Omental fat pad (tissue), 4 donors: Measurements from ENCODE around the gene DDX39A. TPM values are rescaled to one million over a fixed set of nuclear protein-coding genes. Genes with fewer than 3 reads are reported as not detected.
"Not testable (repeated sequence)": the region's sequence is repeated elsewhere in the genome, so short reads cannot be mapped to it uniquely, and the experiment has no call there.

Experiments
- ATAC-seq: fragments of 150-250 bp; one replicate; pipeline ENCODE4 v1.9.1; 2016; ENCODE audit warnings: mild to moderate bottlenecking, moderate library complexity; ENCODE audit not compliant: low FRiP score
- DNase-seq: peaks from one replicate; pipeline ENCODE4 v3.0.0-alpha.2; 2019; ENCODE audit warnings: low spot score
- total RNA-seq, 4 donors: library from RNA; depleted of rRNA; stranded (reverse); fragments of >200 nt; gene quantifications; one replicate each; pipeline ENCODE4 v1.1.0, GENCODE V29; 2016
- TF ChIP-seq, protein P1 (sequence below), 3 donors: fragments of 450-650 bp; IDR thresholded peaks; one replicate each; pipeline ENCODE4 v1.5.1; 2016 to 2017; ENCODE audit warnings: antibody characterized with exemption in 3 of 3, mild to moderate bottlenecking in 3 of 3, moderate library complexity in 2 of 3

Gene DDX39A
- total RNA-seq, 4 donors from 2014 or later: 68.4 to 139 (median 76.3) TPM

DNA sequence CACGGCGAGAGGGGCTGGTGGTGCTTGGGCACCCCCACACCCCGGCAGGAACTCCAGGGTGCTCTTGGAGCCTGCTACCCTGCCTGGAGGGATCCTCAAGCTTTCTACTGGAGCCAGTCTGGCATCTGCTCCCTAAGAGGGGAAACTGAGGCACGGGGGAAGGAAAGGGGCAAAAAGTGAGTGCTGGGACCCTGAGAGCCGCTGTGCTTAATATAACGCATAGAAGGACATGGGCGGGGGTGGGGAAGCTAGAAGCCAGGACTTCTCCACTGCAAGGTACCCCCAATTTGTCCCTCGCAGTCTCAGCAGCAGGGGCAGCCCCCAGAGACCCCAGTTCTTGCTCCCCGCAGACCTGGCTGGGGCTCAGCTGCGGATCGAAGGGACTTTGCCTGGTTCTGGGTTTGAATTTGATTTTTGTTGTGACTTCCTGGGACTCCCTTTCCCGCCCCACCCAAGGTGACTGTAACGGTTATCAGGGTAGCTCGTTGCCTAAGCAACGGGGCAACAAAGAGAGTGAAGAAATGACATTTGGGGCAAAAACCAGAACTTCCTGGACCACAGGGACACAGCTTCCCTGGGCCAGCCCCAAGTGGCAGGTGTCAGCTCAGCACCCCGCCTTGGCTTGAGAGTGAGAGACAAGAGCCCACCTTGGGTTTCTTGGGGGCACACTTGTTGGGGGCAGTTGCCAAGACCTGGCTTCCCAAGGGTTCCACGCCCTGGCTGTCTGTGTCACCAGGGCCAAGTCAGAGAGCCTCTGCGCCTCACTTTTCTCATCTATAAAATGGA, 37.3 kb downstream of the DDX39A start:
- DNase-seq: no peak
- peak; percentile 24 for ATAC-seq
- TF ChIP-seq, protein P1, sequence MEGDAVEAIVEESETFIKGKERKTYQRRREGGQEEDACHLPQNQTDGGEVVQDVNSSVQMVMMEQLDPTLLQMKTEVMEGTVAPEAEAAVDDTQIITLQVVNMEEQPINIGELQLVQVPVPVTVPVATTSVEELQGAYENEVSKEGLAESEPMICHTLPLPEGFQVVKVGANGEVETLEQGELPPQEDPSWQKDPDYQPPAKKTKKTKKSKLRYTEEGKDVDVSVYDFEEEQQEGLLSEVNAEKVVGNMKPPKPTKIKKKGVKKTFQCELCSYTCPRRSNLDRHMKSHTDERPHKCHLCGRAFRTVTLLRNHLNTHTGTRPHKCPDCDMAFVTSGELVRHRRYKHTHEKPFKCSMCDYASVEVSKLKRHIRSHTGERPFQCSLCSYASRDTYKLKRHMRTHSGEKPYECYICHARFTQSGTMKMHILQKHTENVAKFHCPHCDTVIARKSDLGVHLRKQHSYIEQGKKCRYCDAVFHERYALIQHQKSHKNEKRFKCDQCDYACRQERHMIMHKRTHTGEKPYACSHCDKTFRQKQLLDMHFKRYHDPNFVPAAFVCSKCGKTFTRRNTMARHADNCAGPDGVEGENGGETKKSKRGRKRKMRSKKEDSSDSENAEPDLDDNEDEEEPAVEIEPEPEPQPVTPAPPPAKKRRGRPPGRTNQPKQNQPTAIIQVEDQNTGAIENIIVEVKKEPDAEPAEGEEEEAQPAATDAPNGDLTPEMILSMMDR (IDR thresholded peaks at IDR 0.05): no peak

DNA sequence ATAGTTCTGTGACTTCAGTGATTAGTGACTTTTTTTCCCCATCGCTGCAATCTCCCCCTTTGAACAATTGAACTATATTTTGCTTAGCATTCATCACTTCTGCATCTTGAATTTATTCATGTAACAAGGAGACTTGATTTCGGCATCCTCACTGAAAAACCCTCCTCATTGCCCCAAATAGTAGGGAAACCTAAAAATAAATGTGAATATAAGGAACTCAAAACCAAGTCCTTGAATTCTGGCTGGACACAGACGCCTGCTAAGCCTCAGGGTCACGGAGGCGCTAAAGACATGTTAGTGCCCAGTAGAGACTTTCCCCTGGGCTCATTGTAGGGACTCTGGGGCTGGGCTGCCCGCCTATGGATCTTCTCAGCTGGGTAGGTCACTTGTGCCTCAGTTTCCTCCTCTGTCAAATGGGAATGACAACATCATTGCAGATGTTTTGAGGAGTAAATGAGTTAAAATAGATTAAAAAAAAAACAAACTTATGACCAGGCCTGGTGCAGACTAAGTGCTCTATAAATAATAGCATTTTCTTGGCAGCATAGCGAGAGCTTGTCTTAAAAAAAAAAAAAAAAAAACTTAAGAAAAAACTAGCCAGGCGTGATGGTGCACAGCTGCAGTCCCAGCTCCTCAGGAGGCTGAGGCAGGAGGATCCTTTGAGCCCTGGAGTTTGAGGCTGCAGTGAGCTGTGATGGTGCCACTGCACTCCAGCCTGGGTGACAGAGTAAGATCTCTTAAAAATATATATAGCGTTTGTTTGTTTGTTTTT, 39.7 kb downstream of the DDX39A start:
- no peak for DNase-seq
- TF ChIP-seq, protein P1 (IDR thresholded peaks at IDR 0.05): no peak
- no peak for ATAC-seq

DNA sequence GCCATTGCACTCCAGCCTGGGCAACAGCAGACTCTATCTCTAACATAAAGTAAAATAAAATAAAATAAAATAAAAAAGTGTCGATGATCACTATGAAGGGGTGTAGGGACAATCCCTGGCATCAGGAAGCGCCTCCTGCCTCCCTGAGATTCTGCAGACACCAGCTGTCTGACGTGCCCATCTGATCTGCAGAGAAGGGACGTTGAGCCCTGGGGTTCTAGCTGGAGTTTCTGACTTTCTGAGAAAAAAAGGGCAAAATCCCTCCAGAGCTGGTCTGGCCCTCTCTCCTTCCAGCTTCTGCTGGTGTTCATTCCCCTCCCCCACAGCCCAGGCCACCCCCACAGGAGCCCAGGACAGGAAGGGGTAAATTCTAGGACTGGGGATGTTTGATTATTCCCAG, 40.3 kb downstream of the DDX39A start:
- ATAC-seq: no peak
- TF ChIP-seq, protein P1 (IDR thresholded peaks at IDR 0.05): no peak
- DNase-seq: no peak

DNA sequence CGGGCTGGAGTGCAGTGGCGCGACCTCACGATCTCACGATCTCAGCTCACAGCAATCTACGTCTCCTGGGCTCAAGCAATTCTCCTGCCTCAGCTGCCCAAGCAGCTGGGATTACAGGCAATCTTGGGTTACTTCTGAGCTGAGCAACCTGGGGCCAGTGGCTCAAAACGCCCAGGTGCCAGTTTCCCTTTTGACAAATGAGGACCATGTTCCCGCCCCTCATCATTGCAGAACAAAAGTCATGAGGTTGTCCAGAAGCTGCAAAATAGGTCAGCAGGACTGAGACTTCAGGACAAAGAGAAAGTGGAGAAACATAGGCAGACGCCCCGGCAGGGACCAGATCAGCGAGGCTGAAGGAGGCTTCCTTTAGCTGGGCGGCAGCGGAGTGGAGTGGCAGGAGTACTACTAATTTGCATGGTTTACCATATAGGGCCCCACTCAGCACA, 41.2 kb downstream of the DDX39A start:
- DNase-seq (no peak), ATAC-seq (no peak)
- TF ChIP-seq, protein P1 (IDR thresholded peaks at IDR 0.05): no peak

DNA sequence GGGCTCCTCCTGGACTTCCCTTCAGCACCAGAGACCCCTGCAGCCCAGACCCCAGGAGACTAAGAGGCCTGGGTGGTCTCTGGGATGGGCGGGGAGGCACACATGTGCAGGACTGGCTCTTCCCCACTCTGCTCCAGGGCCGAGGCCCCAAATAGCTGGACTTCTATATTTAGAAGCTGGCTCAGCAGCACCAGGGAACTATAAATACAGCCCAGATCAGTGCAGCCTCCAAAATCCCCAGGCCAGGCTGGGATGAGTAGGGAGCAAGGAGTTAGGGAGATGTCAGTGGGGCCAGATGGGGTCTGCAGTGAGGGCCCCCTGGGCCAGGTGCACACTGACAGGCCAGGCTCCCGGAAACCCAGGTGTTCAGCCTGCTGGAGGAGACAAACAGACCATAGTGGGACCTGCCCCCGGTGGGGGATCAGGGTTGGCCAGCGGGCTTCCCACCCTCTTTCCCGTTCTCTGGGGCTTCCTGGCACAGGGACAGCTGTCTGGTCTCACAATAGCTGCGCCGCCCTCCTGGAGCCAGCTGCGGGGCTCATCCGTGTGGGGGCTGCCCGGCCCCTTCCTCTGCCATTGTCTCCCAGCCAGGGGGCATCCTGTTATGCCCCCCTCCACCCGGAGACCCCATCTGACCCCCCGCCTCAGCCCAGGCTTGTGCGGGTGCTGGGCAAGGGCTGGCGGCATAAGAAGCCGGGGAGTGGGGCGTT, 43.4 kb downstream of the DDX39A start:
- TF ChIP-seq, protein P1 (IDR thresholded peaks at IDR 0.05): no peak
- ATAC-seq (no peak), DNase-seq (no peak)

DNA sequence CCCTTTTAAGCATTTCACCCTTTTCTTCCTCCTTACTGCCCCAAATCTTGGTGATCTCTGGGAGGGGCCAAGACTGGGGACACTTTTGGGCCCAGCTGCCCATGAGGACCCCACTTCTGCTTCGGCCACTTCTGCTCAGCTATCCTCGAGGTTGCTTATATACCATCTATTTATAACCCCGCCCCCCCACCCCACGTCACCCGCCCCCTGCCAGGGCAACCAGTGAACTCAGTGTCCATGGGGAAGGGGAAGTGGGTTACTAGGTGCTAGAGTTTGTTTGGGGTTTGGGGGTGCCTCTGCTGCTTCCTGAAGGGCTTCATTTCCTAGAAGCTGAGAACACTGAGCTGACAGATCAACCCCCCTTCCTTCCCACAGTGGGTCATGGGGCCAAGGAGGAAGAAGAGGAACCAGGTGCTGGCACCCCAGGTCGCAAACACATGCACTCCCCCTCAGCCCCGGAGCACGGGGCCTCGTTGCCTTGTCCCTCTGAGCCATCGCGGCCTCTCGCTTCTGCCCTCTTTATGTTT, 44.0 kb downstream of the DDX39A start:
- DNase-seq (no peak), ATAC-seq (no peak)
- TF ChIP-seq, protein P1 (IDR thresholded peaks at IDR 0.05): no peak

DNA sequence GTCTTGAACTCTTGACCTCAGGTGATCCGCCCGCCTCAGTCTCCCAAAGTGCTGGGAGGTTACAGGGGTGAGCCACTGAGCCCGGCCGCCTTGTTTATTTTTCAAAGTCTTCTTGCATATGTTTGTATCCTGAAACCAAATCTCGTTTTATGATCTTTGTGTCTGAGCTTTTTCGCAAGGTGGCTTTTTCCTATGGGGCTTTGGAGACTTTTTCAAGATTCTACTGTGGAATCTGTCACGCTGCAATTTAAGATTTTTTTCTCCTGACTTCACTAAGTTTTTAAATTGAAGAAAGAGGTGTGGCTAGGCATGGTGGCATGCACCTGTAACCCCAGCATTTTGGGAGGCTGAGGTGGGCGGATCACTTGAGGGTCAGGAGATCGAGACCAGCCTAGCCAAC, 44.8 kb downstream of the DDX39A start:
- DNase-seq, ATAC-seq: not testable (repeated sequence)

DNA sequence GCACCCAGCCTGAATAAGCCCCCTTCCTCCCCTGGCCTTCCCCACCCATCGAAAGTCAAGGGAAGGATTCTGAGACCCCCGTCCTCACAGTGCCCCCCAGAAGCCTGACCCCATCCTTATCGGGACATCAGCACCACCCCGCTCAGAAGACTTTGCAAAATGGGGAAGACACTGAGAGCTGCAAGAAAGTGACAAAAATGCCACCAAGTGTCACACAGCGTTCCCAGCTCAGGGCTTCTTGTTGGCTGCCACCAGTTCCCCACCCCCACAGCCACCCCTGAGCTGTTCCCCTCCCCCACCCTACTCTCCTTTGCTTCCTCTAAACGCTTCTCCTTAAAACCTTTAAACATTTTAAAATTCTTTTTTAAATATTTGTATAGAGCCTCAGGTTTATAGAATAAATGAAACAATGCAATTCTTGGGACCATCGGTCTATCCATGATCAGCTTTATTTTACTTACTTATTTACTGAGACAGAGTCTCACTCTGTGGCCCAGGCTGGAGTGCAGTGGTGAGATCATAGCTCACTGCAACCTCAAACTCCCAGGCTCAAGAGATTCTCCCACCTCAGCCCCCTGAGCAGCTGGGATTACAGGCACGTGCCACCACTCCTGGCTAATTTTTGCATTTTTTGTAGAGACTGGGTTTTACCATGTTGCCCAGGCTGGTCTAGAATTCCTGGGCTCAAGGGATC, 46.6 kb downstream of the DDX39A start:
- not testable (repeated sequence) for ATAC-seq, DNase-seq
